Activated T-cell treated with anti-CD3 and anti-CD28 coated beads, Interleukin-2, amount 50 U/mL, for 4 hours (primary cell): ENCODE measurements around the gene KRT71. TPM values are rescaled to one million over a fixed set of nuclear protein-coding genes. Genes with fewer than 3 reads are reported as not detected.

Source experiments
- ATAC-seq, 2 donors: fragments of 200-7000 bp; cut with Tn5 transposase; one replicate each; pipeline ENCODE4 v1.10.0; 2021
- DNase-seq: peaks from one replicate; pipeline ENCODE4 v3.0.0-alpha.2; 2020
- H3K27me3 Mint-ChIP-seq: one replicate; pipeline ENCODE4 v1.8.0; 2021; ENCODE audit warnings: low read depth, mixed read lengths
- H3K36me3 Mint-ChIP-seq: one replicate; pipeline ENCODE4 v1.8.0; 2022; ENCODE audit warnings: mixed read lengths; ENCODE audit not compliant: insufficient read depth
- H3K4me1 Mint-ChIP-seq: one replicate; pipeline ENCODE4 v1.8.0; 2021; ENCODE audit warnings: low read depth, mixed read lengths
- H3K4me3 Mint-ChIP-seq: one replicate; pipeline ENCODE4 v1.8.0; 2021; ENCODE audit warnings: mild to moderate bottlenecking, moderate library complexity, mixed read lengths
- H3K9me3 Mint-ChIP-seq: one replicate; pipeline ENCODE4 v1.8.0; 2021; ENCODE audit warnings: mixed read lengths
- total RNA-seq, 3 donors: library from RNA; stranded (reverse); gene quantifications; one replicate each; pipeline ENCODE4 v1.2.1, GENCODE V29; 2021

KRT71 gene
- total RNA-seq, 3 donors from 2014 or later: not detected

- Mint-ChIP-seq H3K4me1 (no peaks in the 10 kb centered on the region), H3K36me3 (no peaks in the 10 kb centered on the region), H3K4me3 (no peak overlapping the region), H3K27me3 (peaks cover 2% of the 10 kb centered on the region), H3K9me3 (no peaks in the 10 kb centered on the region)
- DNase-seq (no peak), ATAC-seq (no peak)
These were observed 13.7 kb downstream of the KRT71 start for GRCh38 chr12:52539083-52539820.

DNA sequence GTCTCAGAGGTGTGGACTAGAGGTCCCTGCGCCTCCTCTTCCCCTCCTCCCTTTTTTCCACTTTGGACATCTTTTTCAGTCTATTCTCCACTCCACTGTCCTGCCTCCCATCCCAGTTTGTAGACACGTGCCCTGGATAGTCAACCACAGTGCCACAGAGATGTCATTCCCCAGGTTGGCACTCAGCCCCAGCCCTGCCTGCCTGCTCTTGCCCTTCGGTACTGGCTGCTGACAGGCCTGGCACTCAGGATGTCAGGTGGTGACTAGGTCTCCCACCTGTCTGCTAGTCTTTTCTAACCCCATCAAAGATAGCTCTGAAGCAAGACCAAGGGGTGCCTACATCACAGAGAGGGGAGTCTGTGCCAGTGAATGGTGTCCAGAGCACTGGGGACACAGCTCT, 15.8 kb downstream of the KRT71 start:
- peaks cover 4% of the 10 kb centered on the region for H3K27me3 Mint-ChIP-seq
- no peak for DNase-seq
- no peak overlapping the region for H3K4me3 Mint-ChIP-seq
- H3K4me1 Mint-ChIP-seq: no peaks in the 10 kb centered on the region
- no peaks in the 10 kb centered on the region for H3K9me3 Mint-ChIP-seq
- no peaks in the 10 kb centered on the region for H3K36me3 Mint-ChIP-seq
- ATAC-seq: no peak

DNA sequence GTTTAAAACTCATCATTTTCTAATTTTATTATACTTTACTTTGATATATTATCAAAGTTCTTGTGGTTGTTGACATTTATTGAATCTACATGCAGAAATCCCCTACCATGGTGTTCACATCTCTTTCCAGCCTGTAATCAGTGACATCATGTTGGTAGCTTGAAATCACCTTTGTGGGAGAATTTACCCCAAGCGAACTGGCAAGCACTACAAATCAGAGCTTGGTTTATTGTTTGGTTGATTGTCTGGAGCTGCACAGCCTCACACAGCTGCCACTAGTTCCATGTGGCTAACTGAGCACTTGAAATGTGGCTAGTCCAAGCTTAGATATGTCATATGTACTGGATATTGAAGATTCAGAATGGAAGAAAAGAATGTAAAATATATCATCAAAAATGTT, 17.4 kb downstream of the KRT71 start:
- no peaks in the 10 kb centered on the region for H3K4me1 Mint-ChIP-seq
- peaks cover 4% of the 10 kb centered on the region for H3K27me3 Mint-ChIP-seq
- H3K4me3 Mint-ChIP-seq: no peak overlapping the region
- ATAC-seq: no peak
- H3K9me3 Mint-ChIP-seq: no peaks in the 10 kb centered on the region
- no peaks in the 10 kb centered on the region for H3K36me3 Mint-ChIP-seq
- DNase-seq: no peak

DNA sequence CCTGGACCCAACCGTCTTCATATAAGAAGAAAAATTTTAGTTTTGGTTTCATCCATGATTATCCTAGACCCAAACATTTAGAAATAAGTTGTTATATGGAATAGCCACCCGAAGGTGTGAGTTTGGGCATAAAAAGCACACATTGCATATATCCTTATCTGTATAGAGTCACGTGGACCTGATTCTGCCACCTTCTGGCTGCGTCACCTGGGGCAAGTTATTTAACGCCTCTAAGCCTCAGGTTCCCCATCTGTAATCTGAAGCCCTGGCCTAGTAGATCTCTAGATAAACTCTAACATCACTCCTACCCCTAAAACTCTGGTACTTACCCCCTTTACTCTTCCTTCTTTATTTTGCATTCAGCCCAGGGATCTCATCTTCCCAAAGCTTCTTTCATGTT, 18.5 kb downstream of the KRT71 start:
- ATAC-seq: no peak
- H3K9me3 Mint-ChIP-seq: no peaks in the 10 kb centered on the region
- DNase-seq: no peak
- H3K4me3 Mint-ChIP-seq: no peak overlapping the region
- no peaks in the 10 kb centered on the region for H3K36me3 Mint-ChIP-seq
- no peaks in the 10 kb centered on the region for H3K4me1 Mint-ChIP-seq
- H3K27me3 Mint-ChIP-seq: peaks cover 4% of the 10 kb centered on the region

DNA sequence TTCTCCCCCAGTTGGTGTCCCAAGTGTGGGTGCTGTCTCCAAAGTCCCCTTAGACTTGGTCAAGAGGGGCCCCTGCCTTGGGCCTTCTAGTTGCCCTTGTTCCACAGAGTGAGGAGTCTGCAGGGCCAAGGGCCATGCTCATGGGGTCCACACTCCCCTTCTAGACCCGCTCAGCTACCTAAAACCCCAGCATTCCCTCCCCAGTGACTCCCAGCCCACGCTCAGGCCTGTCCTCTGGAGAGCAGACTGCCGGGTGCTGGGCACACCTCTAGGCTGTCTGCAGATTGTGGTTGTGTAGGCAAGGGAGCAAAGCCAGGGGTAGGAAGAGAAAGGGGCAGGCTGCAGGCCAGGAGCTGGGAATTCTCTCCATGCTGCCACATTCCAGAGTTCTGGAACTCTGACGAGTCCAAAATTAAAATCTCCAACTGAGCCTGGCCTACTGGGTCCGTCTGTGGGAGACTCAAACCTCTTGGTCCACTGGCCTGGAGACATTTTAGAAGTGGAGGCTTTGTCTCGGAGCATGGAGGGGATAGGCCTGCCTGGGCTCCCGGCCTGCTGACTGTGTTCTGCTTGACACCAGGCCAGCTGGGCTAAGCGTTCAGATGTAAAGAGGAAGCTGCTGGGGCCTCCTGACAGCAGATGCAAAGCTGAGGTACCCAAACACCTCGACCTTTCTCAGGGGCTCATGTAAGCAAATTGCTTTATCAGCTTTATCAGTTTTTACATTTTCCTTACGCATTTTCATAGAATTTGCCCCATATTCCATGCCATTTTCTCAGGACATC, 19.1 kb downstream of the KRT71 start:
- DNase-seq (no peak), ATAC-seq (no peak)
- Mint-ChIP-seq H3K9me3 (no peaks in the 10 kb centered on the region), H3K4me3 (no peak overlapping the region), H3K4me1 (no peaks in the 10 kb centered on the region), H3K36me3 (no peaks in the 10 kb centered on the region), H3K27me3 (peaks cover 4% of the 10 kb centered on the region)

DNA sequence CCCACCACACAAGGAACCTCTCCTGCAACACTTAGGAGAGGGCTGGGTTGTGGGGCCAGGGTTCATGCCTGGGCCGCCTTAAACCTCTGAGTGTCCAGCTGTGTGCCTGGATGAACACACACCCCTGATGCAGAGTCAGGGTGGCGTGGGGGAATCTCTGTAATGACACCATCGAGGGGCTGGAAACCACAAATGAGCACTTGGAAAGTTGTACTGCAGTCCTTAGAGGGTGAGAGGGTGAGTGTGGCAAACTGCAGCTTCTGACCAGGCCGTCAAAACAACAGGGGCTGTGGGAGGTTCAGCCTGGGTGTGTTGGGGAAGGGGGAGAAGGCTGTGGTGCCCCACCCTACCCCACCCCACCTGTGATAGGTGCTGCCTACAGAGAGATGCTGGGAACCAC, 20.3 kb downstream of the KRT71 start:
- peaks cover 3% of the 10 kb centered on the region for H3K27me3 Mint-ChIP-seq
- H3K36me3 Mint-ChIP-seq: no peaks in the 10 kb centered on the region
- H3K4me3 Mint-ChIP-seq: no peak overlapping the region
- H3K4me1 Mint-ChIP-seq: no peaks in the 10 kb centered on the region
- ATAC-seq (no peak), DNase-seq (no peak)
- H3K9me3 Mint-ChIP-seq: no peaks in the 10 kb centered on the region

DNA sequence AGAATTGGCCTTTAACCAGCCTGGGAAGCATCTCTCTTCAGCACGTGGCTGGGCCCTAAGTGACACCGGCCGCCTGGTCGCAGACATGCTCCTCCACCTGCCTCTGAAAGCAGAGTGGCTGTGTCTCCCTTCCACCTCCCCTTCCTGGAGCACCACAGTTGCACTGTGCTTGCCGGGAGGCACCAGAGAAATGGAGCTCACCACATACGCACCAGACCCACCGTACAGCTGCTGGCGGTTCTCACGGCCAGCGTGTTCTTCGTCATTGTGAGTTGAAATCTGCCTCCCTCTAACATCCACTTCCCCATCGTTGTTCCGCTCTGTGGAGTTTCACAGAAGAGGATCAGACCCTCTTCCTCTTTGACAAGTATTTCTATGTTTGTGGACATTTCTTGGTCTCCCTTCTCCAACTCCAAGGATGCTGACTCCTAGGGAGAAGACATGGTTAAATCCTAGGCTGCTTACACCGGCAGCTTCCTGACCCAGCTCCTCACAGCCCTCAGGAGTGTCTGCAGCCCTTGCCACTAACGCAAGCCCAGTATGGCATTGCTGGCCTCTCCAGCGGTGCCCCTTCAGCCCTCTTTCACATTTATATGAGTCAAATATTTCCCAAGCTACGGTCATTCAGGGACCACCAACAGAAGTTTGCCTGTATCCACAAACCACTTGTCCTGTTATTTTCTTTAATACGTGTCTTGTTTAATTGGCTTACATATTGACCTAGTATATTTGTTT, 21.2 kb downstream of the KRT71 start:
- ATAC-seq: no peak
- no peak overlapping the region for H3K4me3 Mint-ChIP-seq
- H3K4me1 Mint-ChIP-seq: peaks cover 3% of the 10 kb centered on the region
- peaks cover 2% of the 10 kb centered on the region for H3K27me3 Mint-ChIP-seq
- H3K36me3 Mint-ChIP-seq: no peaks in the 10 kb centered on the region
- no peaks in the 10 kb centered on the region for H3K9me3 Mint-ChIP-seq
- DNase-seq: no peak

GRCh38 chr12:52530905-52531304, 22.0 kb downstream of the KRT71 start:
- peaks cover 7% of the 10 kb centered on the region for H3K4me1 Mint-ChIP-seq
- no peaks in the 10 kb centered on the region for H3K9me3 Mint-ChIP-seq
- no peaks in the 10 kb centered on the region for H3K36me3 Mint-ChIP-seq
- H3K4me3 Mint-ChIP-seq: no peak overlapping the region
- DNase-seq: no peak
- no peak for ATAC-seq
- H3K27me3 Mint-ChIP-seq: peaks cover 2% of the 10 kb centered on the region

DNA sequence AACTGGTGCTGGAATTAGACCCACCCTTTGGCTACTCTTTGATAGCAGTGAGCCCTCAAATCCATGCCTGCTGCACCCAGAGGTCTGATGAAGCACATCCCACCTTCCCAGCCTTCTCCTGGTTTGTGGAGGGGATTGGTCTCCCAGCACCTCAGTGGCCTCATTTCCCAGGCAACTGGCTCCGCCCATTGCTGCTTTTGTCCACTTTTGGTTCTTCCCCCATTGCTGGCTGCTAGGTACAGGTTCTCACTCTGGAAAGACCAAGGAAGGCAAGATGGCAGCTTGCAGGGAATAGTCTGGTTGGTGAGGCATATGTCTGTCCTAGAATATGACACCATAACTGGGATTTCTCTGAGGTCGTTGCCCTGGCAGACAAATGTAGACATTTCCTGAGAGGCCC, 22.6 kb downstream of the KRT71 start:
- Mint-ChIP-seq H3K27me3 (peaks cover 2% of the 10 kb centered on the region), H3K4me3 (no peak overlapping the region), H3K9me3 (no peaks in the 10 kb centered on the region), H3K36me3 (no peaks in the 10 kb centered on the region), H3K4me1 (peaks cover 7% of the 10 kb centered on the region)
- ATAC-seq: no peak
- DNase-seq: no peak

DNA sequence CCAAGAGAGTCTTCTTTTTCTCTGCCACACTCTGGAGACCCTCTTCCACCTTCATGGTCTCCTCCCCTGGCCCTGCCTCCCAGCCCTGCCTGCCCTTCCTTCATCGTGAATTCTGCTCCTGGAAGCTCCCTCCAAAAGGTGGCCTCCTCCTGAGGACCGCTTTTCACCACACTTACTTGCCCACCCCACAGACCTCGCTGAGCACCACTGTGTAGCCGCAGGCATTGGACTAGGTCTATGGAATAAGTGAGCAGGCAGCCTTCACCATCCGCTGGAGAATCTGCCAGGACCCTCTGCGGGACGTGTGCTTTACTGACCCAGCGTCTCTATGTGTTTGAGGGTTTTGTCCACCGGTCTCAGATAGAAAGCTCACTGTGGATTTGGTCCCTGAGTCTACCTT, 23.1 kb downstream of the KRT71 start:
- DNase-seq (no peak), ATAC-seq (no peak)
- Mint-ChIP-seq H3K4me3 (no peak overlapping the region), H3K4me1 (peaks cover 7% of the 10 kb centered on the region), H3K27me3 (peaks cover 2% of the 10 kb centered on the region), H3K36me3 (no peaks in the 10 kb centered on the region), H3K9me3 (no peaks in the 10 kb centered on the region)

GRCh38 chr12:52529417-52529816, 23.5 kb downstream of the KRT71 start:
- Mint-ChIP-seq H3K4me3 (no peak overlapping the region), H3K9me3 (no peaks in the 10 kb centered on the region), H3K4me1 (peaks cover 7% of the 10 kb centered on the region), H3K27me3 (peaks cover 2% of the 10 kb centered on the region), H3K36me3 (no peaks in the 10 kb centered on the region)
- no peak for ATAC-seq
- DNase-seq: no peak

DNA sequence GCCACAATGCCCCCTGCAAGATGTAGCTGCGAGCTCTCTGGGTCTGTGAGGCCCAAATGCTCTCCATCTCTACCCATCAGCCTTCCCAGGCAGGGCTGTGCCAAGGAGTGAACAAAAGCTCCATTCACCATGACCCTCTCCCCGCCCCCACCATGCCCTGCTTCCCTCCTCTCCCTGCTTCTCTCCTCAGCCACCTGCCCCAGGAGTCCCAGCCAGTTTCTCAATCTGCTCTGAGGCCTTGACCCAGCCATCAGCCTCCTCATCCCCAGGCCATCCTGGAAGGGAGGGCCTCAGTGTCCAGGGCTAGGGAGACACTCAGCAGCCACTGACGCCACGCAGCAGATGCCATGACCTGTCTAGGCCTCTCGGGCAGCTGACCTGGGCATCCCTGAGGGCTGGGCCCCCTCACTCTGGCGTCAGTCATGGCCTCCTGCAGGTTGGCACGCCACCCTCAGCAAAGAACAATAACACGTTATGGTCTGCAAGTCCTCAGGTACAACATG, 24.3 kb downstream of the KRT71 start:
- peaks cover 2% of the 10 kb centered on the region for H3K27me3 Mint-ChIP-seq
- H3K4me3 Mint-ChIP-seq: no peak overlapping the region
- ATAC-seq: no peak
- no peak for DNase-seq
- H3K4me1 Mint-ChIP-seq: peaks cover 7% of the 10 kb centered on the region
- H3K9me3 Mint-ChIP-seq: no peaks in the 10 kb centered on the region
- no peaks in the 10 kb centered on the region for H3K36me3 Mint-ChIP-seq

- DNase-seq (no peak), ATAC-seq (no peak)
- H3K27me3 Mint-ChIP-seq: no peaks in the 10 kb centered on the region
- peaks cover 7% of the 10 kb centered on the region for H3K4me1 Mint-ChIP-seq
- H3K9me3 Mint-ChIP-seq: no peaks in the 10 kb centered on the region
- no peaks in the 10 kb centered on the region for H3K36me3 Mint-ChIP-seq
- H3K4me3 Mint-ChIP-seq: no peak overlapping the region
These were observed 25.7 kb downstream of the KRT71 start for GRCh38 chr12:52527121-52527800.

DNA sequence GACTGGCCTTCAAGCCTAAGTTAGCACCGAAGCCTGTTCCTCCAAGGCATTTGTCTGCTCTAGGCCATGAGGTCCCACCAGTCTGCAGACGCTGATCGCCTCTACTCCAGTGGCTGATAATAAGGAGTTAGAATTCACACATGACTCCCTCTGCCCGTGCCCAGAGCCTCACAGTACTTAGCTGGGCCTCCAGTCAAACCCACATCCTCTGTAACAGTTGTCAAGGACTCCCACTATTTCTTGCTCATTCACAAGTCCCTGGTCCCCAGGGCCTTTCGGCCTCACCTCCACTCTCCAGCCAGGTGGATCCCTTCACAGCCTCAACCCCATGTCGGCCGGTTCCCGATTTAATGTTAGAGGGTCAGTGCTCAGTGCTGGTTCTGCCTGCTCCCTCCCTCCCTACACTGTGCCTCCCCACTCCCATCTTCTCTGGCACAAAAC, 26.4 kb downstream of the KRT71 start:
- Mint-ChIP-seq H3K36me3 (no peaks in the 10 kb centered on the region), H3K27me3 (no peaks in the 10 kb centered on the region), H3K4me3 (no peak overlapping the region), H3K4me1 (peaks cover 7% of the 10 kb centered on the region), H3K9me3 (no peaks in the 10 kb centered on the region)
- no peak for DNase-seq
- ATAC-seq: no peak
